Osteocyte (in vitro differentiated cells): ENCODE results near the gene LY6G5C. TPM values are rescaled to one million over a fixed set of nuclear protein-coding genes. Genes with fewer than 3 reads are reported as not detected.

ENCODE experiments used
- DNase-seq: peaks from one replicate; pipeline ENCODE4 v3.0.0; 2021; ENCODE audit warnings: mixed read lengths; ENCODE audit not compliant: unreplicated experiment; ENCODE audit errors: extremely low spot score
- H3K27ac Mint-ChIP-seq: one replicate; pipeline ENCODE4 v1.8.0; 2021; ENCODE audit warnings: mild to moderate bottlenecking, mixed read lengths; ENCODE audit not compliant: unreplicated experiment
- H3K27me3 Mint-ChIP-seq: one replicate; pipeline ENCODE4 v1.8.0; 2021; ENCODE audit warnings: mixed read lengths; ENCODE audit not compliant: unreplicated experiment
- H3K36me3 Mint-ChIP-seq: one replicate; pipeline ENCODE4 v1.8.0; 2021; ENCODE audit warnings: mixed read lengths; ENCODE audit not compliant: unreplicated experiment
- H3K4me1 Mint-ChIP-seq: one replicate; pipeline ENCODE4 v1.8.0; 2021; ENCODE audit warnings: mixed read lengths; ENCODE audit not compliant: unreplicated experiment
- H3K4me3 Mint-ChIP-seq: one replicate; pipeline ENCODE4 v1.8.0; 2021; ENCODE audit warnings: mild to moderate bottlenecking, moderate library complexity, mixed read lengths; ENCODE audit not compliant: unreplicated experiment
- H3K9me3 Mint-ChIP-seq: one replicate; pipeline ENCODE4 v1.8.0; 2021; ENCODE audit warnings: mixed read lengths; ENCODE audit not compliant: unreplicated experiment
- CTCF ChIP-seq: fragments of 200-600 bp; sonication (generic); IDR thresholded peaks from 2 replicates; pipeline ENCODE4 v1.5.0; 2021; ENCODE audit warnings: antibody characterized with exemption, mild to moderate bottlenecking, moderate library complexity
- long read RNA-seq: library from polyadenylated mRNA; unstranded; transcript quantifications from one replicate; pipeline ENCODE4 v2.0.0, GENCODE V29; 2021
- total RNA-seq: library from RNA; stranded (reverse); gene quantifications from 2 replicates; pipeline ENCODE4 v1.2.1, GENCODE V29; 2021

The LY6G5C gene, protein sequence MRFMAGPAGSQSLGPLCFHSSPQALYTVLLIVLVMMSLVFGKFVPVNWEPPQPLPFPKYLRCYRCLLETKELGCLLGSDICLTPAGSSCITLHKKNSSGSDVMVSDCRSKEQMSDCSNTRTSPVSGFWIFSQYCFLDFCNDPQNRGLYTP
- total RNA-seq: 3.9 and 5.0 TPM in 2 replicates
- long read RNA-seq, partial matches to known transcripts: 0 of 1 reads
- long read RNA-seq, other reads (novel, unspliced or antisense): 0 of 1 reads

DNA sequence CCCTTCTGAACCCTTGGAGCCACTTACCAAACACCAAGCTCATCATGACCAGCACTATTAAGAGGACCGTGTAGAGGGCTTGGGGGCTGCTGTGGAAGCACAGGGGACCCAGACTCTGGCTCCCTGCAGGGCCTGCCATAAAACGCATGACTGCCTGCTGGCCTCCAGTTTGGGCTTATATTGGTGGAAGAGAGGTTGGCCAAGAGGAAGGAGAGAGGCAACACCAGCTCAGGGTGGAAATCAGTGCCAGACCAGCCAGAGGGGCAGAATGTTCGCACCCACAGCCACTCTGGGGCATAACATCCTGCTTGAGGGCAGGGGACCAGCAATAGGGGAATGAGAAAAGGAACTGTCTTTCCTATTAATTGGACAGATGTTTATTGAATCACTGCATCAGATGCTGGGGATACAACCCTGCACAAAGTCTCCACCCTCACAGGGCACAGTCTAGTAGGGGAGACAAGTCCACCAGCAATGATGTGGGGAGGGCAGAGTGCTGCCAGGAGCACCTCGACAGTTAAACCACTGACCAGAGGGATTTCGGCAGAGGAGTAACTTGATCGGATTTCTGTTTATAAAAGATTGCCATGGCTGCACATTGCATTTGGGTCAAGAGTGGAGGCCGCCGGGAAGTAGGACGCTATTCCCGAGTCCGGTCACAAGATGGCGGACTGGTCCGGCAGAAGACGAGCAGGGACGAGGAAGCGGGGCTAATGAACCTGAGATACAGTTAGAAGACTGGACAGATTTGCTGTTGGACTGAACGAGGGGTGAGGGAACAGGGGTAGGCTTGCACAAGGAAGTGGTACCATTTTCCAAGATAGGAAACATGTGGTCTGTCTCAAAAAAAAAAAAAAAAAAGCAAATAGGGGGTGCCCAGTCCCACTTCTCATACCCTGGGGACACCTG is at the start of gene LY6G5C:
TSS of gene LY6G5C (minus strand) at position 842 of the 909 bp plus-strand sequence. CDS start at position 148, 694 bp downstream.
- peak; percentile 83 for TF ChIP-seq CTCF
- H3K27ac Mint-ChIP-seq: peak within 1 kb of the TSS; percentile 90
- peak; percentile 93 for DNase-seq
- H3K4me3 Mint-ChIP-seq: peak within 1 kb of the TSS; percentile 73
- H3K27me3 Mint-ChIP-seq: no peaks in the 10 kb centered on the region
- H3K4me1 Mint-ChIP-seq: peaks cover 16% of the 10 kb centered on the region
- H3K36me3 Mint-ChIP-seq: peaks cover under 1% of the 10 kb centered on the region
- no peaks in the 10 kb centered on the region for H3K9me3 Mint-ChIP-seq

- Mint-ChIP-seq H3K4me3 (peak overlapping the region; percentile 99), H3K4me1 (peaks cover 41% of the 10 kb centered on the region), H3K36me3 (peaks cover 42% of the 10 kb centered on the region), H3K27me3 (no peaks in the 10 kb centered on the region), H3K27ac (peak overlapping the region; percentile 95), H3K9me3 (no peaks in the 10 kb centered on the region)
- DNase-seq: peak; percentile 96
- no peak for TF ChIP-seq CTCF
These were observed 49.2 kb upstream of the LY6G5C start for GRCh38 chr6:31729979-31730630.

DNA sequence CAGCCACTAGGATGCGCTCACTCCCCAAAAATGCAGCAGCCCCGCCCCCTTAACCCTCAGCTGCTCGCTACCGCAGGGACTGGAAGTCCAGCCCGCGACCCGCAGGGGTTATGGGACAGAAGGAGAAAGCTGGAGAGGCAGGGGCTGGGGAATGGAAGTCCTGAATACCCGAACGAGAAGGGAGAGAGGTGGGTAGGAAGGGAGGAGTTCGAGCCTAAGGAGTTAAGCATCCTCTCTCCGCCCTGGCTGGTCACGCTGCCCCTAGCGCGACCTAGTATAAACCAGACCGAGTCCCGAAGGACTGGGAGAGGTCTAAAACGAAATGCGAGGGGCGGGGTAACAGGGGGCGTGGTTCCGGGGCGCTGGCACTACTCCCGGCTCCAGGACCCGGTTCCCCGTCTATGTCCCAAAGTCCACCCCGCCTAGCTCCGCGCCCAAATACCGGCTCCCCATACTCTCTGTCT is 48.7 kb upstream of the LY6G5C start:
- peak; percentile 74 for TF ChIP-seq CTCF
- peak; percentile 94 for DNase-seq
- Mint-ChIP-seq H3K4me1 (peaks cover 35% of the 10 kb centered on the region), H3K9me3 (no peaks in the 10 kb centered on the region), H3K36me3 (peaks cover 43% of the 10 kb centered on the region), H3K27ac (peak overlapping the region; percentile 95), H3K4me3 (peak overlapping the region; percentile 99), H3K27me3 (no peaks in the 10 kb centered on the region)

DNA sequence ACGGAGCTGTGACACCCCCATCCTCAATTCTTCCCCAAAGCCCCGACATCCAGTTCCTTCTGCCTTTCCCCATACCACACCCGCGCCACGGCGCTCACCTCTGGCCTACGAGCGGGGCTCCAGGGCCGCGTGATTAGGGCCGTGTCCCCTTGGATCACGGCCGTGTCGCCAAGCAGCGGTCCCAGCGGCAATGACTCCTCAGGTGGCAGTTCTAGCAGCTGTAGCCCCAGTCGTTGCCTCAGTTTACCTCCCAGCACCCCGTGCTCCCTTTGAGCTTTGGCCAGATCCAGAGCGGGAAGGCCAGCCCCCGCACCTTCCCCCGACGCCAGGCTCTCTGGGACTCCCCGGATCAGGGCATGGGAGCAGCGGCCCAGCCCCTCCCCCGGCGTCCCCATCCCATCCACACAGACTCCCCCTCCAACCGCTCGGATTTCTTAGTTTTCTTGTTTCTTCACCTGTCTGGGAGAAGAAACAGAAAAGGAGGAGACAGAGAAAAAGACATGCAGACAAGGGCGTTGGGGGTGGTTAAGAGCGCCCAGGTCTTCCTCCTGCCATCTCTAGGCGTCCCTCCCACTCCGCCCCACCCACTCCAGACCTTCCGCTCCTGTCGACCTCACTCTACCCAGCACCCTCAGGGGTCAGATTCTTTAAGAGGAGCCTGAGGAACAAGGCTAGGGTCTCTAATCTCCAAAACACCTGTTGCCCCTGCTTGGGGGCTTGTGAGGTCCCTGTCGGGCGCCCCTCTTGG is 48.1 kb upstream of the LY6G5C start, which contains the start of gene DDAH2:
TSS of gene DDAH2 (minus strand) at position 533 of the 748 bp plus-strand sequence. CDS start at position 395, 138 bp downstream.
- H3K36me3 Mint-ChIP-seq: peaks cover 42% of the 10 kb centered on the region
- peak within 1 kb of the TSS; percentile 95 for H3K27ac Mint-ChIP-seq
- peak within 1 kb of the TSS; percentile 99 for H3K4me3 Mint-ChIP-seq
- no peaks in the 10 kb centered on the region for H3K27me3 Mint-ChIP-seq
- no peak for TF ChIP-seq CTCF
- peaks cover 30% of the 10 kb centered on the region for H3K4me1 Mint-ChIP-seq
- no peaks in the 10 kb centered on the region for H3K9me3 Mint-ChIP-seq
- DNase-seq: no peak
